Fibroblast of mammary gland (primary cell): ENCODE measurements around the gene GAST.

Experiments used
- DNase-seq: peaks from one replicate; pipeline ENCODE4 v3.0.0-alpha.2; 2010; ENCODE audit warnings: low read depth
- H3K4me3 ChIP-seq: 2 replicates; pipeline ENCODE4 v1.5.1; 2011; ENCODE audit warnings: low read depth, mild to moderate bottlenecking, low read length, moderate library complexity; ENCODE audit not compliant: control insufficient read depth
- TF ChIP-seq, protein P1 (sequence below): conservative IDR thresholded peaks from 2 replicates; pipeline ENCODE4 v1.5.1; 2011; ENCODE audit warnings: low read depth, low read length, inconsistent platforms; ENCODE audit not compliant: control insufficient read depth, insufficient read depth

Gene GAST

DNA sequence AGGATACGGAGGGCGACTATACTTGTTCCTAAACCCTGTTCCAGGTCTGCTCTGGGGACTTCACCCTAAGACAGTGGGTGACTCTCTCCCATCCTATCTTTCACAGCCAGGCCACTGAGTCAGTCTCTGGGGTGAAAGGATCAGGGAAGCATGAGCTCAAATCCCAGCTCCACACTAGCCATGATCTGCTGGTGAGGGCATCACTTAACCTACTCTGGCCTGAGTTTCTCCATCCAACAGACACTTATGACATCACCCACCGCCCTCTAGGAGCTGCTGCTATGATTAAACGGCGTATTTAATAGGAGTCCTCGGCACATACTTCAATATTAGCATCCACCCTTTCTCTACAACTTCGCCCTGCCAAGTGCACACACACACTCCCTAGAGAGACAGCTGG is 10.1 kb downstream of the GAST start:
- DNase-seq = no peak
- TF ChIP-seq, protein P1, sequence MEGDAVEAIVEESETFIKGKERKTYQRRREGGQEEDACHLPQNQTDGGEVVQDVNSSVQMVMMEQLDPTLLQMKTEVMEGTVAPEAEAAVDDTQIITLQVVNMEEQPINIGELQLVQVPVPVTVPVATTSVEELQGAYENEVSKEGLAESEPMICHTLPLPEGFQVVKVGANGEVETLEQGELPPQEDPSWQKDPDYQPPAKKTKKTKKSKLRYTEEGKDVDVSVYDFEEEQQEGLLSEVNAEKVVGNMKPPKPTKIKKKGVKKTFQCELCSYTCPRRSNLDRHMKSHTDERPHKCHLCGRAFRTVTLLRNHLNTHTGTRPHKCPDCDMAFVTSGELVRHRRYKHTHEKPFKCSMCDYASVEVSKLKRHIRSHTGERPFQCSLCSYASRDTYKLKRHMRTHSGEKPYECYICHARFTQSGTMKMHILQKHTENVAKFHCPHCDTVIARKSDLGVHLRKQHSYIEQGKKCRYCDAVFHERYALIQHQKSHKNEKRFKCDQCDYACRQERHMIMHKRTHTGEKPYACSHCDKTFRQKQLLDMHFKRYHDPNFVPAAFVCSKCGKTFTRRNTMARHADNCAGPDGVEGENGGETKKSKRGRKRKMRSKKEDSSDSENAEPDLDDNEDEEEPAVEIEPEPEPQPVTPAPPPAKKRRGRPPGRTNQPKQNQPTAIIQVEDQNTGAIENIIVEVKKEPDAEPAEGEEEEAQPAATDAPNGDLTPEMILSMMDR = no peak
- no peak overlapping the region for H3K4me3 ChIP-seq

DNA sequence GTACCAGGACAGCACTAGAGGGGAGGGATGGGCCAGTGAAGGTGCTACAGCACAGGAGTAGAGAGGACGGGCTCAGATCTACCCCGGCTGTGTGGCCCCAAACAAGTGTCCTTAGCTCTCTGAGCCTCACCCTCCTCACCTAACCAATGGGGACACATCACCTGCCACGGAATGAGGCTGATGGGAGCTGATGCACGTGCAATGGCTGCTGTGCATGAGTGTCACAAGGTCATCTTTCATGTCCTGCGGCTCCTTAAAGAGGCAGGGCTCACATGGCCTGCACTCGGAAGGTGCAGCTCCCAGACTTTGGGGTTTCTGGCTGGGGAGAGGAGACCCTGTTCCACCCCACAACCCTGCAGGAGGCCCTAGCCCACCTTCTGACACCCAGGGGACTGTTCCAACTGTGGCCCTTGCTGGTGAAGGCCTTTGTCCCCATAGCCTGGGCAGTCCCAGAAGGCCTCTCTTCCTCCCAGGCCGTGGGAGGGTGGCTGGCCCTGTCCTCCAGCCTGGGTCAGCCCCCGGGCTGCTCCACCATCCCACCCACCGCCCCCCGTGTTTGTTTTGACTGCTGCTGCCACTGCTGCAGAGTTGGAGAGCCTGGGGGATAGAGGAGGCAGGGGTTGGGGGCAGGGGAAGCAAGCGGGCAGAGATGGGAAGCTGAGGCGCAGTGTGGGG is 11.8 kb downstream of the GAST start:
- H3K4me3 ChIP-seq = no peak overlapping the region
- TF ChIP-seq, protein P1 = no peak
- no peak for DNase-seq

- DNase-seq = no peak
- TF ChIP-seq, protein P1 = no peak
- H3K4me3 ChIP-seq = no peak overlapping the region
Measured at GRCh38 chr17:41724476-41725050, 12.4 kb downstream of the GAST start.

- DNase-seq = no peak
- TF ChIP-seq, protein P1 = no peak
- no peak overlapping the region for H3K4me3 ChIP-seq
Measured at GRCh38 chr17:41725134-41725533, 13.0 kb downstream of the GAST start.

GRCh38 chr17:41728056-41728455 is 15.9 kb downstream of the GAST start:
- H3K4me3 ChIP-seq = no peak overlapping the region
- TF ChIP-seq, protein P1 = no peak
- no peak for DNase-seq

GRCh38 chr17:41730479-41730878 is 18.3 kb downstream of the GAST start:
- no peak overlapping the region for H3K4me3 ChIP-seq
- DNase-seq = no peak
- TF ChIP-seq, protein P1 = no peak

- DNase-seq = no peak
- TF ChIP-seq, protein P1 = no peak
- H3K4me3 ChIP-seq = no peak overlapping the region
Measured at GRCh38 chr17:41731836-41732235, 19.7 kb downstream of the GAST start.
